Chondrocyte (in vitro differentiated cells): Measurements from ENCODE around the gene P4HA3. TPM values are rescaled to one million over a fixed set of nuclear protein-coding genes. Genes with fewer than 3 reads are reported as not detected.

Source experiments
- DNase-seq: peaks from one replicate; pipeline ENCODE4 v3.0.0; 2021; ENCODE audit warnings: mixed read lengths, low spot score
- H3K27ac Mint-ChIP-seq: one replicate; pipeline ENCODE4 v1.8.0; 2021; ENCODE audit warnings: mild to moderate bottlenecking, moderate library complexity, mixed read lengths; ENCODE audit not compliant: unreplicated experiment
- H3K27me3 Mint-ChIP-seq: 2 replicates; pipeline ENCODE4 v1.8.0; 2021; ENCODE audit warnings: low read depth, mixed read lengths
- H3K36me3 Mint-ChIP-seq: 2 replicates; pipeline ENCODE4 v1.8.0; 2021; ENCODE audit warnings: low read depth, mixed read lengths
- H3K4me1 Mint-ChIP-seq: 2 replicates; pipeline ENCODE4 v1.8.0; 2021; ENCODE audit warnings: low read depth, mild to moderate bottlenecking, mixed read lengths
- H3K4me3 Mint-ChIP-seq: one replicate; pipeline ENCODE4 v1.8.0; 2021; ENCODE audit warnings: mild to moderate bottlenecking, moderate library complexity, mixed read lengths; ENCODE audit not compliant: unreplicated experiment
- H3K9me3 Mint-ChIP-seq: 2 replicates; pipeline ENCODE4 v1.8.0; 2021; ENCODE audit warnings: low read depth, mixed read lengths
- CTCF ChIP-seq: fragments of 200-600 bp; sonication (generic); IDR thresholded peaks from 2 replicates; pipeline ENCODE4 v1.5.0; 2021; ENCODE audit warnings: antibody characterized with exemption, mild to moderate bottlenecking, moderate library complexity
- total RNA-seq: library from RNA; stranded (reverse); gene quantifications from 3 replicates; pipeline ENCODE4 v1.2.1, GENCODE V29; 2021

The P4HA3 gene
- total RNA-seq, 1 donor from 2014 or later, result 10.9 TPM

- DNase-seq, result no peak
- Mint-ChIP-seq H3K36me3 (peaks cover 16% of the 10 kb centered on the region), H3K27me3 (no peaks in the 10 kb centered on the region), H3K9me3 (no peaks in the 10 kb centered on the region), H3K4me1 (peaks cover 4% of the 10 kb centered on the region), H3K27ac (no peak overlapping the region), H3K4me3 (no peak overlapping the region)
- TF ChIP-seq CTCF, result no peak
Observed at GRCh38 chr11:74233683-74234082, 77.8 kb downstream of the P4HA3 start.

GRCh38 chr11:74232311-74232950 is 79.0 kb downstream of the P4HA3 start:
- H3K4me1 Mint-ChIP-seq, result peaks cover 10% of the 10 kb centered on the region
- H3K27me3 Mint-ChIP-seq, result no peaks in the 10 kb centered on the region
- H3K27ac Mint-ChIP-seq, result no peak overlapping the region
- H3K9me3 Mint-ChIP-seq, result no peaks in the 10 kb centered on the region
- H3K4me3 Mint-ChIP-seq, result no peak overlapping the region
- H3K36me3 Mint-ChIP-seq, result peaks cover 16% of the 10 kb centered on the region
- DNase-seq, result no peak
- TF ChIP-seq CTCF, result no peak

GRCh38 chr11:74226907-74227306 is 84.5 kb downstream of the P4HA3 start:
- DNase-seq, result no peak
- Mint-ChIP-seq H3K4me1 (peaks cover 10% of the 10 kb centered on the region), H3K9me3 (no peaks in the 10 kb centered on the region), H3K4me3 (no peak overlapping the region), H3K36me3 (peaks cover 18% of the 10 kb centered on the region), H3K27ac (no peak overlapping the region), H3K27me3 (no peaks in the 10 kb centered on the region)
- no peak for TF ChIP-seq CTCF

GRCh38 chr11:74225565-74225964 is 85.9 kb downstream of the P4HA3 start:
- H3K27me3 Mint-ChIP-seq, result no peaks in the 10 kb centered on the region
- H3K27ac Mint-ChIP-seq, result no peak overlapping the region
- peaks cover 10% of the 10 kb centered on the region for H3K4me1 Mint-ChIP-seq
- no peaks in the 10 kb centered on the region for H3K9me3 Mint-ChIP-seq
- H3K4me3 Mint-ChIP-seq, result no peak overlapping the region
- peaks cover 11% of the 10 kb centered on the region for H3K36me3 Mint-ChIP-seq
- no peak for TF ChIP-seq CTCF
- no peak for DNase-seq

GRCh38 chr11:74221816-74222215 is 89.6 kb downstream of the P4HA3 start:
- Mint-ChIP-seq H3K9me3 (no peaks in the 10 kb centered on the region), H3K27me3 (no peaks in the 10 kb centered on the region), H3K27ac (no peak overlapping the region), H3K4me1 (no peaks in the 10 kb centered on the region), H3K4me3 (no peak overlapping the region), H3K36me3 (peaks cover 4% of the 10 kb centered on the region)
- no peak for DNase-seq
- TF ChIP-seq CTCF, result no peak
